Measurements from ENCODE around the gene B4GALT6.
"Not testable (repeated sequence)": the region's sequence is repeated elsewhere in the genome, so short reads cannot be mapped to it uniquely, and the experiment has no call there.

B4GALT6 gene, protein sequence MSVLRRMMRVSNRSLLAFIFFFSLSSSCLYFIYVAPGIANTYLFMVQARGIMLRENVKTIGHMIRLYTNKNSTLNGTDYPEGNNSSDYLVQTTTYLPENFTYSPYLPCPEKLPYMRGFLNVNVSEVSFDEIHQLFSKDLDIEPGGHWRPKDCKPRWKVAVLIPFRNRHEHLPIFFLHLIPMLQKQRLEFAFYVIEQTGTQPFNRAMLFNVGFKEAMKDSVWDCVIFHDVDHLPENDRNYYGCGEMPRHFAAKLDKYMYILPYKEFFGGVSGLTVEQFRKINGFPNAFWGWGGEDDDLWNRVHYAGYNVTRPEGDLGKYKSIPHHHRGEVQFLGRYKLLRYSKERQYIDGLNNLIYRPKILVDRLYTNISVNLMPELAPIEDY

DNA sequence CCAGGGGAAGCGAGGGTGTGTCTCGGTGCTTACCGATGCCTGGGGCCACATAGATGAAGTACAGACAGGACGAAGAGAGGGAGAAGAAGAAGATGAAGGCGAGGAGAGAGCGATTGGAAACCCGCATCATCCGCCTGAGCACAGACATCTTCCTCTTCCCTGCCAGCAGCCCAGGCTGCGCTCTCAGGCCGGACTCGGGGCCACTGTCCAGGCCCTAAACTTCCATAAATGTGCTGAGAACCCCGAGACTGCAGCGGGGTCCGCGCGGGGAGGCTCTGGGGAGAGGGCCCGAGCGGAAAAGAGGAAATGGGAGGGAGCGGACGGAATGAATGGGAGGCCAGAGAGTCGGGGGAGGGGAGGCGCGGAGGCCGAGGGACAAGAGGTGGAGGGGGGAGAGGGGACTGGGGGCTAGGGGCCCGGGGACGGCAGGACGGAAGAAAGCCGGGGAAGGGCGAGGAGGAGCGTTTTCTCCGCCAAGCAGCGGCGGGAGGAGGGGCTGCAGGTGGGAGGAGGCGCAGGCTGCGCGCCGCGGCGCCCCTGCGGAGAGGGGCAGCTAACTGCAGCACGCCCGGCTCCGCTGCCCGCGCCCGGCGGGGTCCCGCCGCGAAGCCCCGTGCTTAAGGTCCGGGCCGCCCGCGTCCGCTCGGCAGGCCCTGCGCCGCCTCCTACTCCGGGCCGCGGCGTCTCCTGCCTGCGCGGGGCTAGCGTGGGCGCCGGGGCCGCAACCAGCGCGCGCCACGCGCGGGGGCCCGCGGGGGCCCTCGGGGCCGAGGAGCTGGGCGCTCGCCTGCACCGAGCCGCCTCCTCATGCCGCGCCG, at the start of gene B4GALT6:
Gene B4GALT6 (minus strand): TSS at position 303 of the 818 bp plus-strand sequence. CDS start 155 bp downstream, at position 148.
- DNase-seq (ENCODE audit: low read depth in 2 of 2), result no peak

DNA sequence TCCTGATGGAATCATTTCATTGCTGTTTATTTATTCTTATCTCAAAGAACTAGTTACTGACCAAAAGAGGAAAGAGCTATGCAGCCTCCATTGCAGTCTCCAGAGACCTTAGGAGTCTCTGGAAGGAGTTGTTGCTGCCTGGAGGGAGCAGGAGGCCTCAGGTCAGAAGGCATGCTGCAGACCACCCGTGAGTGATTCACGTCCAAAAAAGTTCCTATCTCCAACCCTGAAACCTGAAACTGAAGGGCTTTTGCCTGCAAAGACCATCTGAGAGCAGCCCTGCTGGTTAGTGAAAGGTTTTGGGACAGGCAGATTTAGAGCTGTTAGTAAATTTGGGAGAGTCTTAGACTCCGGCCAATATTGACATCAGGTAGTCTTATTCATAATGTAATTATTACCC, 47.2 kb upstream of the B4GALT6 start:
- no peak for DNase-seq (ENCODE audit: low read depth in 2 of 2)

DNA sequence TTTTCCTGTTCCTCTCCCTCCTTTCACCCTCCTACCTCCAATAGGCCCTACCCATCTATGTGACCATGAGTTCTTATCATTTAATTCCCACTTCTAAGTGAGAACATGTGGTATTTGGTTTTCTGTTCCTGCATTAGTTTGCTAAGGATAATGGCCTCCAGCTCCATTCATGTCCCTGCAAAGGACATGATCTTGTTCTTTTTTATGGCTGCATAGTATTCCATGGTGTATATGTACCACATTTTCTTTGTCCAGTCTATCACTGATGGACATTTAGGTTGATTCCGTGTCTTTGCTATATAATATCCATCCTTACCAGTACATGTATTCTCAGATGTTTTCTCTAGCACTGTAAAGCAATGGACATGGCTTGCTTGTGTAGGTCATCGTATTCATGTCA, 44.8 kb upstream of the B4GALT6 start:
- not testable (repeated sequence) for DNase-seq (ENCODE audit: low read depth in 2 of 2)

DNA sequence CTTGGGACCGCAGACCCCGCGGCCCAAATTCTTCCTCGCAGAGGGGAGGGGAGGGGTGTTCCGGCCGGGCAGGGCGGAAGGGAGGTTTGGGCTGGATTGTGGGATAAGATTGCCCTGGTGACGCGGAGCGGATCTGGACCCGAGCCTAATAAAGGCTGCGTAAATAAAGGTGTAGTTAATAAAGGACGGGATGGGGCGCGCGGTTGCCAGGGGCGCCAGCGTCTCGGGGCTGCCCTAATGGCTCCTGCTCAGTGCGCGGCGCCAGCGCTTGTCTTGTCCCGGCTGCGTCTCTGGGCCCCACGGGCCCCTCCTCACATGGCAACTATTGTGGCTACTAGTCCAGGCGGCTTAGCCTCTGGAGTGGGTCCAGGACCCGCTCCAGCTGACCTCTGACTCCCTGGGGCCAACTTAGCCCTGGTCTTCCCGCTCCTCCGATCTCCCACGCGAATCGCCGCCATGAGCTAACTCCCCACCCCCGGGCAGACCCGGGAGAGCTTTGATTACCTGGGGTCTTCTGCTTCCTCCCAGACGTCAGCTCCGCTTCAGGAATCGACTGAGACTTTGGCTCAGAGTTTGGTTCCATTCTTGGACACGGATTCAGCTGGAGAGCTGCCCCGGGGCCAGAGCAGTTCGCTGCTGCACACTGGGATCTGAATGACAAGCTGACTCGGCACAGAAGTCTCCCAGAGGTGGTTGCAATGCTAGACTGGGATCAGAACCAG, 39.8 kb upstream of the B4GALT6 start:
- DNase-seq (ENCODE audit: low read depth in 2 of 2), result no peak

DNA sequence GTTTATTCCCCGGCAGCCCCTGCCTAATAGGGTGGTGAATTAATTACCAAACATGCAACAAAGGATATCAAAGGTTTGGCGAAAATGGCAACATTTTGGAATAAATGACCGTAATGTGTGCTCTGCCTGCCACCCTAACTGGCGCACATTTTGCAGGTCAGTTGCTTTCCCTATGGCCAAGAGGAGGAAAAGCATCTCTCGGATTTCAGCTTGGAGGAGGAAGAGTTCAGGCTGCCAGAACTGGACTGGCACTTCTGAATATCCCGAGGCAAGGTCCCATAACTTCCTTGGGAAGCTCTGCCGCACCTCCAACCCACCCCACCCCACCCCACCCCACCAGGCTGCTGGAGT, 39.2 kb upstream of the B4GALT6 start:
- no peak for DNase-seq (ENCODE audit: low read depth in 2 of 2)

DNA sequence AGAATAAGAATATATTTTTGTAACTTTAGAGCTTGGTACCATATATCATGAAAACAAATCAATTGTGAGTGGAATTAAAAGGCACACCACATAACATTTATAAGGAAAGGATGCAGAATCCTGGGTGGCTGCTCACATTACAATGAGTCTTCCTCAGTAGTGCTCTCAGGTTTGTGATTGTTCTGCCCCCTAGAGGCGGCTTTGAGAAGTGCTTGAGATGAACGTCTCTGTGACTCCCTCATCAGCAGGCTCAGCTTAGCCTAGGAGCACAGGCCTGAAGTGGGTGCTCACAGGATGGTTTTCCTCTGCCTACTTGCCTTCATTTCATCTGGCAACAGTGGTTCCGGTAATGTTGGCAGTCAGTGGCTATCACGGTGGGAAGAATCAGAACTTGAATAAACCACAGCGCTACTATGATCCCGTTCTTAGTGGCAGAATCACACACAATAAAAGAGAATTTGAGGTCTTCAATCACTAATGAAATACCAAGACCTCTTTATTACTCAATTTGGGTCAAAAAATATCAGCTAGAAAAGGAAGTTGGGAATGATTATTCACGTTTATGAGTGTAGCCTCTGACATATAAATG, 38.1 kb upstream of the B4GALT6 start:
- peak; percentile 33 to 51 for DNase-seq (ENCODE audit: low read depth in 2 of 2)

DNA sequence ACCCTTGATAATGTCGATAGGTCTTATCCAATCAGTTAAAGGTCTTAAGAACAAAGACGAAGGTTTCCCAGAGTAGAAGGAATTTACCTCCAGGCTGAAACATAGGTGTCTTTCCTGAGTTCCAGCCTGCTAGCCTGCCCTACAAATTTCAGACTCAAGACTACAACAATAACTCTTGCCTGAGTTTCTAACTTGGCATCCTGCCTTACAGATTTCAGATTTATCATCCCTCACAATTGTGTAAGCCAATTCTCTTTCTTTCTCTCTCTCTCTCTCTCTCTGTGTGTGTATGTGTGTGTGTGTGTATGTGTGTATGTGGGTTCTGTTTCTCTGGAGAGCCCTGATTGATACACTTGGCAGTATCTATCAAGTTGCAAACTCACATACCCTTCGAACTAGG, 37.2 kb upstream of the B4GALT6 start:
- no peak for DNase-seq (ENCODE audit: low read depth in 2 of 2)

DNA sequence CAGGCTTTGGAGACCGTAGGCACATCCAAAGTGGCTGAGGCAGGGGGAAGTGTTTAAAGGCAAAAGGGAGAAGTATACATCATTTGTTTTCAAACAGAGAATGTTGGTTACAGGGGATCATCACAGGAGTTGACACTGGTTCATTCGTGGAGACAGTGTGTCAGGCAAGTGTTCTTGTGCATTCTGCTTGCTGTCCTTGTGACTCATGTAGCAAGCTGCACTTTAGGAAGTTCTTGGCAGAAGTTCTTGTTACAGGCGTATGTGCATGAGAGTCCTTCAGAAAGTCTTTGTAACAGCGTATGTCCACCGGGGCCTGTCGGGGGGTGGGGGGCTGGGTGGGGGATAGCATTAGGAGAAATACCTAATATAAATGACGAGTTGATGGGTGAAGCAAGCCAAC, 36.5 kb upstream of the B4GALT6 start:
- no peak for DNase-seq (ENCODE audit: low read depth in 2 of 2)

DNA sequence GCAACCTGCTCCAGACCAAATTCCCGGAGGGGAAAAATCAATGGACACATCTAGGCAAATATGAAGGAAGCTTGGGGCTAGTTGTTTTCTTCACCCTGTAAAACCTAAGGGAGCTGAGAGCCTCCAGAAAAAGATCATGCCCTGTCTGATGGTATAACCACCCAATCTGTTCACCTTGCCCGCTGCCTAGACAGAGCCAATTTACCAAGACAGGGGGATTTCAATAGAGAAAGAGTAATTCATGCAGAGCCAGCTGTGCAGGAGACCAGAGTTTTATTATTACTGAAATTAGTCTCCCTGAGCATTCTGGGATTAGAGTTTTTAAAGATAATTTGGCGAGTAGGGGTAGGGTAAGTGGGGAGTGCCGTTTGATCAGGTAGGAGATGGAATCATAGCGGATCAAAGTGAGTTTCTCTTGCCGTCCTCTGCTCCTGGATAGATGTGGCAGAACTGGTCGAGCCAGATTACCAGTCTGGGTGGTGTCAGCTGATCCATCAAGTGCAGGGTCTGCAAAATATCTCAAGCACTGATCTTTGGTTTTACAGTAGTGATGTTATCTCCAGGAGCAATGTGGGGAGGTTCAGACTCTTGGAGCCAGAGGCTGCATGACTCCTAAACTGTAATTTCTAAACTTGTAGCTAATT, 35.1 kb upstream of the B4GALT6 start:
- no peak for DNase-seq (ENCODE audit: low read depth in 2 of 2)

DNA sequence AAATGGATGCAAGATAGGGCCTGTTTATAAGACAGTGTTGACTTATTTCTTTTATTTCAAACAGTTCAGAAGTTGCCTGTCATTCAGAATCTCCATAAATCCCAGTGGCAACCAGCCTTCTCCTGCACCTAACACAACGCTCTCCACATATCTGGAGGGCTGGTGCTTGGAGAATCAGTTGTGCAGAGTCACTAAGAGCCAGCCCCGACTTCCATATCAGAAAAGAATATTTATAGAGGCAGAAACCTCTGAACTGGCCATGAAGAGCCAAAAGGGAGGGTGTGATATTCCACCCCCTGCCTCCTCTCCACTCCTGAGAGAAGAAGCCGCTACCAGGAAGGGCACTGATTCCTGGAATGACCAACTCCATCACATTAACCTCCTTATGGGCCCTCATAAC, 34.0 kb upstream of the B4GALT6 start:
- DNase-seq (ENCODE audit: low read depth in 2 of 2), result no peak

DNA sequence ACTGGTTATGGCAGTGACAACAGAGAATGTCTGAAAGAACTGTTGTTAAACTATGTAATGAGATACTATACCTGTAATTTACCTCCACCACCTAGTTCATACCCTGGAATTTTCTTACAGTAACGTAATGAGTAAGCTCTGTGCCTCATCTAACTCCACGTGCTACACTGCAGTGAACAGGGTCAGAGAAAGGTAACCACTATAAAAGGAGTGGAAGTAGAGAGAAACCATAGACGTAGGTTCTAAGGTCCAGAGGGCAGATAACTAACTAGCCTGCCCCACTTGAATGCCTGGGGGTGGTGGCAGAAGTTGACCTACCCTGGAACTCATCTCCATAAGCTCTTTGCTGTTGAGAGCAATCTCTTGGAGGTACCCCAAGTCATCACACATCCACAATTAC, 32.0 kb upstream of the B4GALT6 start:
- DNase-seq (ENCODE audit: low read depth in 2 of 2), result no peak

DNA sequence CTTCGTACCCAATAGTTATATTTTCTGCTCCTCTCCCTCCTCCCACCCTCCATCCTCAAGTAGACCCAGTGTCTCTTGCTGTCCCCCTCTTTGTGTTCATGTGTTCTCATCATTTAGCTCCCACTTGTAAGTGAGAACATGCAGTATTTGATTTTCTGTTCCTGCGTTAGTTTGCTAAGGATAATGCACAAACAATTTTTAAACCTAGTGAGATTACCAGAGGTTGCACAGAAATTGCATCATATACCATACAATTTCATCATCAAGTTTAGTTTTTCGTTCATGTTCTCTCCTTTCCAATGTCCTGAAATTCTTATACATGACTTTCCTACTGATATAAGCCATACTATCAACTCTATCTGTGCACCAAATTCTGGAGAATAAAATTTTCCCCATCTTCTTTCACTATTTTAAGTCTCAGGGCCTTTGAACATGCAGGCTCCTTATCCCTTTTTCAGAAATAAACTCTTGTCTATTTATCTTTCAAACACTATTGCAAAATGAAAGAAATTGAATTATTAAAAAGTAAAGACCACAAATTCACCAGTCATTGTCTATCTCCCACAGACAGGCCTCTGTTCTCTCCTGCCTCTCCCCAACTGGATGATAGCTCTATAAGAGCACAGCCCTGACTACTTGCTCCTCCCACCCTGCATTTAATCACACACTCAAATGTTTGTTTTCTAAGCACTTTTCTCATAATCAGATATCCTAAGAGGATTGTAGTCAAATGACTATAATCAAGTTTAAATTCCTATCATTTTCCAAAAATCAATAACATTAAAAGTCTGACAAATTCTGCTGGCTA, 27.2 kb upstream of the B4GALT6 start:
- no peak for DNase-seq (ENCODE audit: low read depth in 2 of 2)

DNA sequence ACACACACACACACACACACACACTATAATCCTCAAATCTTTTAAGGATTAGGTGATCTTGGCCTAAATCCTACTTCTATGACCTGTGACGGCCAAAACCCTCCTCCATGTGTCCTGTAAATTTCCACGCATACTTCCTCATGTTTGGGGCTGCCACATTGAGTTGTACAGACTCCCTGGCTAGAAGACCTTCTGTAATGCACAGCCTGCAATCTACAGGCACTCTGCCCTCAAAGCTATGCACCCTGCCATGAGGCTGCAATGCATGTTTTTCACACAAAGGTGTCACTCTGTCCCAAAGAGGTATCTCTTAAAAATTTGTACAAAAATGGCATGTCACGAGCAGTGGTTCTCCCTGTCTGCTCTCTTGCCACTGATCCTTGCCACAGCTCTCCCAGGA, 26.4 kb upstream of the B4GALT6 start:
- DNase-seq (ENCODE audit: low read depth in 2 of 2), result no peak

DNA sequence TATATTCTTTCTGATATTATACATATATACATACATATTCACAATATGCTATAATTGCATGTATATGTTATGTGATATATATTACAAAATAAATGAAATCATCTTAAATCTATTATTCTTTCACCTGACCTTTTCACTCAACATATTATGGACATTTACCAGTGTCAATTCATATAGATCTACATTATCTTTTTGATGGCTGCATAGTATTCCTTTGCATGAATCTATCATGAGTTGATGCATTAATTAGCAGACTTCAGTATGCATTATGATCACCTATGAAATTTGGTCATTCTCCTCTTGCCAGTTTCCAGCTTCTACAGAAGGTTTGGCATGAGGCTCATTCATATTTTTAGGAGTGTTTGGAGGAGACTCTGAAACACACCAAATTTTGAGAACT, 23.4 kb upstream of the B4GALT6 start:
- DNase-seq (ENCODE audit: low read depth in 2 of 2), result no peak

DNA sequence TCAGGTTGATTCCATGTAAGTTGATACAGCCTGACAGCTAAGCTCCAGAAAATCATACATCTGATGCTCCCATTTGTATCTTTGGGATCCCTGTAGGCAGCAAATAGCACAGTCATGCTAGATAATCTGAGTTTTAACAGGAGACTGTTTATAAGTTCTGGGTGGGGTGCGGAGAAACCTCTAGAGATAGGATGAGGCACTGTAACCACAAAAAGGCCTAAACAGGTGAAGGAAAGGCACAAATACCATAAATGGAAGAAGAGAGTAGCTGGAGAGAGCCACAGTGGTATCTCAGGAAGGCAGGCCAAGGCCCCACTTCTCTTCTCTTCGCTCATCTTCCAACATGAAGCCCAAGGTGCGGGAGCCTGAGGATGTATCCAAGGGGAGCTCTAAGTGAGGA, 18.1 kb upstream of the B4GALT6 start:
- DNase-seq (ENCODE audit: low read depth in 2 of 2), result no peak

DNA sequence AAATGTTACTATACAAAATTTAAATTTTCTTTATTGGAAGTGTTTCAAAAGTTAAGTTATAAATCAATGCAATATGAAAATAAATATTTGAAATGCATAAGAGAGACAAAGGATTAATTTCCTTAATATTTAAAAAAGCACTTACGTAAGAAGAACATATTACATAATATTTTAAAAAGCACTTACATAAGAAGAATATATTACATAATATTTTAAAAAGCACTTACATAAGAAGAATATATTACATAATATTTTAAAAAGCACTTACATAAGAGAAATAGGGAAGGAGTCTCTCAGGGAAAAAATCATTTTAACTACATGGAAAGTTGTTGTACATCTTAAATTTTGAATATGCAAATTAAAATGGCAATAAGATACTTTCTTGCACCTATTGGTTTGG, 17.4 kb upstream of the B4GALT6 start:
- DNase-seq (ENCODE audit: low read depth in 2 of 2), result no peak

DNA sequence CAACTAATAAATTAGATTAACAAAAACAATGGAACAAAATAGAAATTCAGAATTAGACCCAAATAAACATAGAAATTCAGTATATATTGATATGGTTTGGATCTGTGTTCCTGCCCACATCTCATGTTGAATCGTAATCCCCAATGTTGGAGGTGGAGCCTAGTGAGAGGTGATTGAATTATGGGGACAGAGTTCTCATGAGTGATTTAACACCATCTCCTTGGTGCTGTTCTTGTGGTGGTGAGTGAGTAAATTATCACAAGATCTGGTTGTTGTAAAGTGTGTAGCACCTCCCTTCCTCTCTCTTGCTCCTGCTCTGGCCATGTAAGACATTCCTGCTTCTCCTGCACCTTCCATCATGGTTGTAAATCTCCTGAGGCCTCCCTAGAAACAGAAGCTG, 16.6 kb upstream of the B4GALT6 start:
- DNase-seq (ENCODE audit: low read depth in 2 of 2), result no peak

DNA sequence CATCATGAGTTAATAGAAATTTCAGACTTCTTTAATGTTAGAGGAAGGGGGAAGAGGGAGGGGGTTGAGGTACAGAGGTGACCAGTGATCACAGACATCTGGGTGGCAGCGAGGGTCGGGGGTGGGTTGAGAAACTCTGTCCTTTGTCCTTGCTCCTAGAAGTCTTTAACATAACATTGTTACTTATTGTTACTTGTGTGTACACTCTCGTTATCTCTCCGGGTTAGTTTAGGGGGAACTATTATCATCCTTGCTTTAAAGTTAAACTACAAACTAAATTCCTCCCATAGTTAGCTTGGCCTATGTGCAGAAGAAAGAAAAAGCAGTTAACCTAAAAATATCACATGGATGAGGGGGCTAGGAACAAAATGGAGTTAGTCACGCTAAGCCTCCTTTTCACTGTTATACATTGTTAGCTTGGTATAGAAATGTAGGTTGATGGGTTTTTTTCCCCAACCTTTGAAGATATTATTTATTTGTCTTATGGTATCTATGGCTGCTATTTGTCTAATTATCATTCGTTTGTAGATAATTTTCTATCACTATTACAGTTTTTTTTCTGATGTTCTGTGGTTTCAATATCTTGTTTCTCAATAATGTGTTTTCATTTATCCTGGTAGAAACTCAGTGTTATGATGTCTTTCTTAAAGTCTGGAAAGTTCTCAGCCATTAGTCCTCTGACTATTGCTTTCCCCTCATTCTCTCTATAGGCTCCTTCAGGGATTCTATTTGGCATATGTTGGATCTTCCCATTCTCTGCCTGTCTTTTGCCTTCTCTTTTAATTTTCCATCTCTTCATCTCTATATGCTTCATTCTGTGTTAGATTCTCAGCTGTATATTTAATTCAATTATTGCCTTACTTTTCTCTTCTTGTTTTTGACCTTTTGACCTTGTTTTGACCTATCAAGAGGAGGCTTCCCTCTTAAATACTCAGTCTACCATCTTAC, 13.2 kb upstream of the B4GALT6 start:
- DNase-seq (ENCODE audit: low read depth in 2 of 2), result no peak

DNA sequence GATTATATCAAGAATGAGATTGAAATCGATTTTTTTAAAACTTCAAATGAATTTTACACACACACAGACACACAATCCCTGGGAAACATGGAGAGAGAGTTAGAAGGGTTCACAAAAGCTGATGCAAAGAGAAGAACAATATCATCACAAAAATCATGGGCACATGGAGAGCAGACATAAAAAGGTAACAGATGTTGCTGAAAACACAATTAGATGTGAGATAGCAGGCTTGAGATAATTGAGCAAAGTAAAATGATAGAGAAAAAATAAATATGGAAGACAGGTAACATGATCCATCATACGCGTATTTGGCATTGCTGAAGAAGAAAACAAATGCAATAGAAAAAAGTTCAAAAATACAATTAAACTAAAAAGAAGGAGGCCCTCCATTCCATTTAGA, 11.6 kb upstream of the B4GALT6 start:
- DNase-seq (ENCODE audit: low read depth in 2 of 2), result no peak

DNA sequence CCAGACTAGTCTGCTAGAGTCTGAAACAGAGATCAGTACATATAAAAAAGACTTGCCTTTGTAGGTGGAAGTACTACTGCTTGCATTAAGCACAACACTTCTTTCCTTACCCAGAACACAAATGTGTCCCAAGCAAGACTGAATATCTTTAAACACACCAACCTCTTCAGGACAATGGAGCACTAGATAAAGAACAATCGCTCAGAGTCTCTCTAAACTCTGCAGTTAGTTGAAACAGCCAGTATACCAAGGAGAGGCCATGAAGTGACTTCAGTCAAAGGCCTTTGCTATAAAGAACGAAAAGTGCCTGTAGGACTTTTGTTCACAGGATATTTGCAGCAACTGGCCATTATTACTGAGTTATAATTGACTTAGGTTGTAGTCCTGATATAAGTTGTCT, 9.9 kb upstream of the B4GALT6 start:
- DNase-seq (ENCODE audit: low read depth in 2 of 2), result no peak
